ENCODE results near the gene REPS1.
"Not testable (repeated sequence)": the region's sequence is repeated elsewhere in the genome, so short reads cannot be mapped to it uniquely, and the experiment has no call there.

REPS1 gene

DNA sequence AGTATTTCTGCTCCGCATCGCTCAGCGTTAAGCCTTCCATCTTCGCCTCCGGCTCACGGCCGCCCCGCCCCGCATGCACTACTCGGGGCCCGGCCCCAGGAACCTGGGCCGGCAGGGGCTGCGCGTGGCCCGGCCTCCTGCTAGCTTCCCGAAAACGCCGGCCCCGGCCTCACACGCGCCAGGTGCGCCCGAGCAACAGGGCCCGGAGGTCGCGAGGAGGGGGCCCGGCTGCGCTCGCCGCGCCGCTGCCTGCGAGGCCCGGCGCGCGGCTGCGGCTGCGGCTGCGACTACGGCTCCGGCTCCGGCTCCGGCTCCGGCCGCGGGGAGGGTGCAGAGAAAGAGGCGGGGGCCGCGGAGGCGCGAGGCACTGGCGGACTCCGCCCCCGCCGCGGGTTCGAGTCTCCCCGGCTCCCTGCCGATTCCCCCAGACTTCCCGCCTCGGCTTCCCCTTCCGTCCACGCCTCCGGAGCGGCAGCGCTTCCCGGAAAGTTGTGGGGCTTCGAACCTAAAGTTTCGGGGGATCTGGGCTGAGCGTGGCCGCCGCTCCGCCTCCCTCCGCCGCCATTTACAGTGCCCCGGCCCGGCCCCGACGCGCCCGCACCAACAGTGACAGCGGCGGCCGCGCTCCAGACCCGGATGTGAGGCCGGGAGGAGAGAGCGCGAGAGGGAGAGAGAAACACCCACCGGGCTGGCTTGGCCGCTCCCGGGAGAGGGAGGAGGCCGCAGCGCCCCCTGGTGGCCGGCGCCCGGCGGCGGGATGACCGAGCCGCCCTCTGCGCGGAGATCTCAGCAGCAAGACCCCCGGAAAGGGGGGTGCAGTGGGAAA lies at the start of gene REPS1:
REPS1 (minus strand) TSS at position 611 of the 826 bp plus-strand sequence; CDS start at position 40, 571 bp downstream.
- peak; percentile 88 for DNase-seq

DNA sequence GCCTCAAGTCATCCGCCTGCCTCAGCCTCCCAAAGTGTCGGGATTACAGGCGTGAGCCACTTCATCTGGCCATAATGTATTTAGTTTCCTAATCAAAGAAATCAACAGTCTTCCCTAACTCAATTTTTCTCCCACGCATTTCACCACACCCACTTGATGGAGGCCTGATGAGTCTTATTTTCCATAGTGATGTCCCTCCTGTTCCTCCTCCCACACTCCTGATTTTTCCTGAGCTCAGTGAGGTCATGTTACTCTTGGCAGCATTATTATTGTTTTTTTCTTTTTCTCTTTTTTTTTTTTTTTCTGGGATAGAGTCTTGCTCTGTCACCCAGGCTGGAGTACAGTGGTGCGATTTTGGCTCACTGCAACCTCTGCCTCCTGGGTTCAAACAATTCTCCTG lies 49.4 kb upstream of the REPS1 start:
- no peak for DNase-seq

DNA sequence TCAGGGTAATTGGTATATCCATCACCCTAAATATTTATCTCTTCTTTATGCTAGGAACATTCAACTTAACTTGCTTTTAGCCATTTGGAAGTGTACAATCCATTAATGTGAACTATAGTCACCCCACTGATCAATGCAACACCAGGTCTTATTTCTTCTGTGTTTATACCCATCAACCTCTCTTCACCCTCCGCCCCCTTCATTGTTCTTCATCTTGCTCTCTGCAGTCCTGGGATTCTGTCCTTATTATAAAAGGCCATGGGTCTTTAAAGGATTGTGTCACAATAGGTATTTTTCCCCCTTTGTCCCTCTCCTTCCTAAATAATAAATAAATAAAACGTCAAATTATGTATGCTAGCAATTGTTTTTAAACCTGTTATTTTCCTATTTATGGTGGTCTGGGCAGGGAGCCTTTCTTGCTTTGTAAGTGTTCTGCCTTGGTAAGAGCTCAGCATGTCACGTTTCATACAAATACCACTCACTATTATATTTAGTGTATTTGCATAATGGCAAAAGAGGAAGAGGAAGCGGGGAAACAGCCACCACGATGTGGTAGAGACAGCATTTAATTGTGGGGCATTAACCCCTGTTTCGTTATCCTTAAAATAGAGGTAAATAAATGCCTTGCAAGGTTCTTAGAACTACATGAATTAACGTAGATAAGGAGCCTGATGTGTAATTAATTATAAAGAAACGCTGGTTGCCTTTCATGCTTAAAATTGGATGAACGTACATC lies 42.3 kb upstream of the REPS1 start:
- DNase-seq = no peak

- peak; percentile 24 for DNase-seq
Measured at GRCh38 chr6:139029470-139030227, 41.6 kb upstream of the REPS1 start.

DNA sequence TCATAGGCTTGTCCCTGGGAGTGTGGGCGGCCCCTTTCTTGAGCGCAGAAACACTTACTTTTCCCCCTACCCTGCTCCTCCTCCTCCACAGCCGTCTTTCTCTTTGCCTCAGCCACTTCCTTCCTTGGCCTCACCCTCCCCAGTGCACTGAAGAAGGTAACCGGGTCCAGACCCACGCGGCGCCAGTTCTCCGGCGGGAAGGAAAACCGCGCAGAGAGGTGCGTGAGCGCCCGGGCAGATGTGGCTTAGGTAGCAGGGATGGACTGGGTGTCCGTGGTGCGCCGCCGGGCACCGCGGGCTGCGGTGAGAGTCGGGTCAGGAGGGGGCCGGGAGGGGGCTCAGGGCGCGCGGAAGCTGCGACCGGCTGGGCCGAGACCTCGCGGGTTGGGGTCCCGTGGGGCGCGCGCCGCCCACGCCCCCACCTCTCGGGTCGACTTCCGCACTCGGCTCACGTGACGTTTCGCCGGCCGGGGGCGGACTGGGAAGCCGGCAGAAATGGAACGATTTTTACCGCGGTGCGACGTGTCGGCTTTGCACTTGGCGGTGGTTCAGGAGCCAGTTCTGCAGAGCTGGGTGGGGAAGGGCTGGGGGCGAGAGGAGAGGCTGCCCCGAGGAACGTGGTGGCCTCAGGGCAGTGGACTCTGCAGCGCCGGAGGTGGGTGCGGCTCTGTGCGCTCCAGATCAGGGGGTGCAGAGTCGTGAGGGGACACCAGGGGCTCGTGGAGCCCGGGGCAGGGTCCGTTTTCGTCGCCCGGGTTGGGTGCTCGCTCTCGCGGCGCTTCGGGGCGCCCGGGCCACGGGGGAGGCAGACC lies 40.8 kb upstream of the REPS1 start, which contains the start of gene ABRACL:
ABRACL (plus strand) TSS at position 88 of the 812 bp plus-strand sequence. CDS start 5,416 bp downstream, outside the sequence.
- no peak for DNase-seq

- DNase-seq = peak; percentile 62
Measured at GRCh38 chr6:139028215-139028657, 40.2 kb upstream of the REPS1 start.

- DNase-seq = peak; percentile 52
Measured at GRCh38 chr6:139027620-139028182, 39.6 kb upstream of the REPS1 start.

DNA sequence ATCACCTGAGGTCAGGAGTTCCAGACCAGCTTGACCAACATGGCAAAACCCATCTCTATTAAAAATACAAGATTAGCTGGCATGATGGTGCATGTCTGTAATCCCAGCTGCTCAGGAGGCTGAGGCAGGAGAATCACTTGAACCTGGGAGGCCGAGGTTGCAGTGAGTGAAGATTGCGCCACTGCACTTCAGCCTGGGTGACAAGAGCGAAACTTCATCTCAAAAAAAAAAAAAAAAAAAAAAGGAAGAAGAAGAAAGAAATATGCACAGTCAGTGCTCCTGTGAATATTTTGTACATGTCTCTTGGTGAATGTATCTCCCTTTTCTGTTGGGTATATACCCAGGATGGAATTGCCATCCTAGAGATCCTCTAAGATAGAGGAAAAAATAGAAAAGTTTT lies 37.4 kb upstream of the REPS1 start:
- not testable (repeated sequence) for DNase-seq

DNA sequence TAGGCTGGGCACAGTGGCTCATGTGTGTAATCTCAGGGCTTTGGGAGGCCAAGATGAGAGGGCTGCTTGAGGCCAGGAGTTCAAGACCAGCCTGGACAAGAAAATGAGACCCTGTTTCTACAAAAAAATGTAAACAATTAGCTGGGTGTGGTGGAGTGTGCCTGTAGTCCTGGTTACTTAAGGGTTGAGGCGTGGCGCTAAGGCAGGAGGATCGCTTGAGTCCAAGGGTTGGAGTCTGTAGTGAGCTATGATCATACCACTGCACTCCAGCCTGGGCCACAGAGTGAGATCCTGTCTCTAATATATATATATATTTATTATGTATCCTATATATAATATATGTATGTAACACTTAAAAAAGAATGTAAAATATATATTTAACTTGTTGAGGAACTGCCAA lies 32.6 kb upstream of the REPS1 start:
- DNase-seq = no peak

GRCh38 chr6:139019722-139020121 lies 31.7 kb upstream of the REPS1 start:
- DNase-seq = no peak

DNA sequence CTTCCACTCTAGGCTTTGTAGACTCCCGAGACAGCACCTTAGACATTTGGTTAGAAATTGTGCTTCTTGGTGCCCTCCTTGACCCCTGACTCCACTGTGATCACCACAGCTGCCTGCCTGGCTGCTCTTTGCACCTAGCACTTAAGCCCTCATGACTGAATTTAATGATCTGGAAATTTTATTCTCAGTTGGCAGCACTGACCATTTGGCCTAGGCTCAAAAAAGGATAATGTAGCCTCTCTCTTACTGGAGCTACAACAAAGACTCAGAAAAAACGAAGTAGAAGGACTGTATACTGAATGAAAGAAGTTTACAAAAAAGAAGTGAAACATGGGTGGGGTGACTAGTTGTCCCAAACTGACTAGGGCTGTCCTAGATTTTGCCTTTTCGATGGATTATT lies 29.2 kb upstream of the REPS1 start:
- DNase-seq = no peak

GRCh38 chr6:139016337-139017213 lies 28.5 kb upstream of the REPS1 start:
- no peak for DNase-seq

GRCh38 chr6:139014945-139015344 lies 26.9 kb upstream of the REPS1 start:
- DNase-seq = no peak

DNA sequence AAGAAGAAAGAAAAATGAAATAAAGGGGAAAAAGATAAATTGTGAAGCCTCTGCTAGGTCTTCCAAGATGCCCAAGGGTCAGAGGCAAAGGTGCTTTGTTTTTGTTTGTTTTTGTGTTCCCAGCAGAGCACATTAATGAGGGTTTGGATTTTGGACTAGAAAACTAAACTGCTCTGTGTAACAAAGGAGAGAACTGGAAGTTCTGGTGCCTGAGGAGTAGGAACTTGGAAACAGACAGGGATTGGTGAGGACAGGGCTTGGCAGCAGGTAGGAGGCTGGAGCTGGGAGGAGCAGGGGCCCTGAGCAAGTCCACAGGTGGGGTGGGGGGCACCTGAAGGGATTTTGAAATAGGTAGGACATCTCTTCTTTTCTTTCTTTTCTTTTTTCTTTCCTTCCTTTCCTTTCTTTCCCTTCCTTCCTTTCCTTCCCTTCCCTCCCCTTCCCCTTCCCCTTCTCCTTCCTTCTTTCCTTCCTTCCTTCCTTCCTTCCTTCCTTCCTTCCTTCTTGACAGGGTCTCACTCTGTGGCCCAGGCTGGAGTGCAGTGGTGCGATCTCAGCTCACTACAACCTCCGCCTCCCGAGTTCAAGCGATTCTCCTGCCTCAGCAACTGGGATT lies 25.2 kb upstream of the REPS1 start:
- DNase-seq = no peak

- DNase-seq = no peak
Measured at GRCh38 chr6:139011980-139012379, 23.9 kb upstream of the REPS1 start.

DNA sequence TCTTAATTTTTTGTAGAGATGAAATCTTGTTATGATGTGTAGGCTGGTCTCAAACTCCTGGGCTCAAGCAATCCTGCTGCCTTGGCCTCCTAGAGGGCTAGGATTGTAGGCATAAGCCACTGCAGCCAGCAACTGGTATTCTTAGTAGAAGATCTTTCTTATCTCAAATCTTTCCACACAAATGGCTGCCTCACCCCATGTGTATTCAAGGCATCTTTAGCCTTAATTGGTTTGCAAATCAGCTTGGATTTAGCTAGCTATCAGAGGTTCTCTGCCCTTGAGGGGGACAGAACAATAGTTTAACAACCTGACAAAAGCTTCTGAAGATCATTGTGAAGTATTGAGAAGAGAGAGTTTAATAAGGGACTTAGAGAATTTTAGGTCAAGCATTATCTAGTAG lies 22.6 kb upstream of the REPS1 start:
- no peak for DNase-seq

GRCh38 chr6:139008117-139008516 lies 20.1 kb upstream of the REPS1 start:
- DNase-seq = no peak

DNA sequence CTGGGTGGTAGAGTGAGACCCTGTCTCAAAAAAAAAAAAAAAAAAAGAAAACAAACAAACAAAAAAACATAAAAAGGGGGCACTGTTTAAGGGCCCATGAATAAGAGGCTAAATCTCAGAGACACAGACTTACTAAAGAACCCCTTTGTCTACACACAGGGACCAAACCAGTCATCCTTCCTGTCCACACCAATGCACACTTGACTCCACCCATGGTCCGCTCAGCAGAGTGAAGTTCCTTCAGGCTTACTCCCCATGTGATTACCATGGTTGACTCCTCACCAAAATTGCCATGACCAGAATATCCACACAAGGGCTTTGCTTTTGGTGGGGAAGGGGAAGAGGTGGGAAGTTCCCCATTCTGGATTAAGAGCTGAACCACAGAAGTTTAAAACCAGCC lies 19.4 kb upstream of the REPS1 start:
- DNase-seq = no peak

- no peak for DNase-seq
Measured at GRCh38 chr6:139006477-139006876, 18.4 kb upstream of the REPS1 start.

- DNase-seq = no peak
Measured at GRCh38 chr6:139003751-139004150, 15.7 kb upstream of the REPS1 start.
